ENCODE measurements around the gene NRROS.
A peak's percentile ranks its signal among the peaks of the same experiment; 100 is the strongest.
"Not testable (repeated sequence)": the region's sequence is repeated elsewhere in the genome, so short reads cannot be mapped to it uniquely, and the experiment has no call there.

The NRROS gene

GRCh38 chr3:196625331-196625730 lies 14.2 kb upstream of the NRROS start:
- DNase-seq, result no peak

- DNase-seq, result no peak
Measured at GRCh38 chr3:196627918-196628231, 11.6 kb upstream of the NRROS start.

GRCh38 chr3:196629228-196629627 lies 10.3 kb upstream of the NRROS start:
- no peak for DNase-seq

- DNase-seq, result no peak
Measured at GRCh38 chr3:196631682-196632045, 7.8 kb upstream of the NRROS start.

- DNase-seq, result peak; percentile 89
Measured at GRCh38 chr3:196632046-196632751, 7.3 kb upstream of the NRROS start.

- DNase-seq, result no peak
Measured at GRCh38 chr3:196633555-196634151, 5.8 kb upstream of the NRROS start.

GRCh38 chr3:196634224-196634623 lies 5.3 kb upstream of the NRROS start:
- no peak for DNase-seq

- DNase-seq, result no peak
Measured at GRCh38 chr3:196634829-196635228, 4.7 kb upstream of the NRROS start.

GRCh38 chr3:196636369-196637349 lies 2.8 kb upstream of the NRROS start:
- no peak for DNase-seq

GRCh38 chr3:196637941-196638340 lies 1.6 kb upstream of the NRROS start:
- not testable (repeated sequence) for DNase-seq

GRCh38 chr3:196638861-196639482 lies 522 bp upstream of the NRROS start:
- no peak for DNase-seq

GRCh38 chr3:196640297-196641018 lies 964 bp downstream of the NRROS start:
- DNase-seq, result no peak

- DNase-seq, result no peak
Measured at GRCh38 chr3:196641333-196642054, 2.0 kb downstream of the NRROS start.

- no peak for DNase-seq
Measured at GRCh38 chr3:196642434-196642833, 2.9 kb downstream of the NRROS start.

- DNase-seq, result no peak
Measured at GRCh38 chr3:196643201-196643749, 3.8 kb downstream of the NRROS start.

- DNase-seq, result no peak
Measured at GRCh38 chr3:196643761-196644160, 4.3 kb downstream of the NRROS start.

GRCh38 chr3:196645096-196645495 lies 5.6 kb downstream of the NRROS start:
- DNase-seq, result no peak

GRCh38 chr3:196645897-196646665 lies 6.6 kb downstream of the NRROS start:
- no peak for DNase-seq

- DNase-seq, result no peak
Measured at GRCh38 chr3:196646666-196647216, 7.2 kb downstream of the NRROS start.

- DNase-seq, result no peak
Measured at GRCh38 chr3:196650740-196651311, 11.3 kb downstream of the NRROS start.
